Immature natural killer cell (primary cell): ENCODE measurements around the gene EDIL3. TPM values are rescaled to one million over a fixed set of nuclear protein-coding genes. Genes with fewer than 3 reads are reported as not detected.

ENCODE experiments used
- DNase-seq, 3 donors: peaks; one replicate each; pipeline ENCODE4 v3.0.0; 2022; ENCODE audit warnings: mixed read lengths in 1 of 3
- H3K27ac Mint-ChIP-seq, 6 donors: one replicate each; pipeline ENCODE4 v1.8.0; 2020; ENCODE audit warnings: mixed read lengths in 6 of 6, mild to moderate bottlenecking in 5 of 6, inconsistent platforms in 4 of 6, moderate library complexity in 3 of 6
- H3K27me3 Mint-ChIP-seq, 3 donors: one replicate each; pipeline ENCODE4 v1.8.0; 2020 to 2021; ENCODE audit warnings: low read depth in 3 of 3, mild to moderate bottlenecking in 3 of 3, mixed read lengths in 3 of 3, moderate library complexity in 3 of 3, inconsistent platforms in 1 of 3
- H3K36me3 Mint-ChIP-seq, 3 donors: one replicate each; pipeline ENCODE4 v1.8.0; 2020; ENCODE audit warnings: mixed read lengths in 3 of 3, inconsistent platforms in 2 of 3, mild to moderate bottlenecking in 2 of 3
- H3K4me1 Mint-ChIP-seq, 2 donors: one replicate each; pipeline ENCODE4 v1.8.0; 2020; ENCODE audit warnings: inconsistent platforms in 2 of 2, mild to moderate bottlenecking in 2 of 2, mixed read lengths in 2 of 2, moderate library complexity in 1 of 2
- H3K4me3 Mint-ChIP-seq, 5 donors: one replicate each; pipeline ENCODE4 v1.8.0; 2020; ENCODE audit warnings: mild to moderate bottlenecking in 5 of 5, mixed read lengths in 5 of 5, inconsistent platforms in 3 of 5, moderate library complexity in 3 of 5
- H3K9me3 Mint-ChIP-seq, 6 donors: one replicate each; pipeline ENCODE4 v1.8.0; 2020; ENCODE audit warnings: mild to moderate bottlenecking in 6 of 6, mixed read lengths in 6 of 6, inconsistent platforms in 4 of 6, moderate library complexity in 3 of 6
- polyA plus RNA-seq, 3 donors: library from polyadenylated mRNA; unstranded; fragments of 300-500 nt; fragmentation: Illumina TruSeq; gene quantifications; one replicate each; pipeline ENCODE4 v1.2.3, GENCODE V29; 2021

EDIL3 gene
- not detected for polyA plus RNA-seq

- Mint-ChIP-seq H3K4me1 (no peaks in the 10 kb centered on the region), H3K27me3 (peaks cover 11 to 17% (median 15%) of the 10 kb centered on the region in 3 donors), H3K9me3 (peaks cover 3 to 32% (median 20%) of the 10 kb centered on the region in 6 donors), H3K27ac (no peak within 1 kb of the TSS), H3K36me3 (peaks cover 0 to 6% (median 4%) of the 10 kb centered on the region in 3 donors), H3K4me3 (peak within 1 kb of the TSS in 2 of 5 donors; percentile 18 to 35)
- no peak for DNase-seq
Observed at GRCh38 chr5:84384604-84385575, at the start of gene EDIL3. Gene EDIL3, minus strand, starts transcription at chr5:84384880. Its CDS starts 506 bp downstream, at chr5:84384374.

- Mint-ChIP-seq H3K4me1 (no peaks in the 10 kb centered on the region), H3K4me3 (no peak overlapping the region), H3K9me3 (peaks cover 8 to 24% (median 18%) of the 10 kb centered on the region in 6 donors), H3K27me3 (no peaks in the 10 kb centered on the region), H3K27ac (no peak overlapping the region), H3K36me3 (no peaks in the 10 kb centered on the region)
- no peak for DNase-seq
Observed at GRCh38 chr5:84433461-84433860, 48.8 kb upstream of the EDIL3 start.

- no peak overlapping the region for H3K27ac Mint-ChIP-seq
- H3K9me3 Mint-ChIP-seq, result peaks cover 7 to 22% (median 14%) of the 10 kb centered on the region in 6 donors
- H3K27me3 Mint-ChIP-seq, result no peaks in the 10 kb centered on the region
- no peak overlapping the region for H3K4me3 Mint-ChIP-seq
- DNase-seq, result no peak
- H3K4me1 Mint-ChIP-seq, result no peaks in the 10 kb centered on the region
- H3K36me3 Mint-ChIP-seq, result no peaks in the 10 kb centered on the region
Observed at GRCh38 chr5:84430863-84431663, 46.4 kb upstream of the EDIL3 start.

- Mint-ChIP-seq H3K4me1 (no peaks in the 10 kb centered on the region), H3K9me3 (peaks cover 7 to 21% (median 13%) of the 10 kb centered on the region in 6 donors), H3K27me3 (no peaks in the 10 kb centered on the region), H3K4me3 (no peak overlapping the region), H3K27ac (no peak overlapping the region), H3K36me3 (no peaks in the 10 kb centered on the region)
- no peak for DNase-seq
Observed at GRCh38 chr5:84430079-84430478, 45.4 kb upstream of the EDIL3 start.

- DNase-seq, result no peak
- Mint-ChIP-seq H3K4me3 (no peak overlapping the region), H3K9me3 (peaks cover 7 to 16% (median 11%) of the 10 kb centered on the region in 6 donors), H3K4me1 (no peaks in the 10 kb centered on the region), H3K27me3 (no peaks in the 10 kb centered on the region), H3K27ac (no peak overlapping the region), H3K36me3 (no peaks in the 10 kb centered on the region)
Observed at GRCh38 chr5:84425365-84425881, 40.7 kb upstream of the EDIL3 start.

GRCh38 chr5:84419742-84420141 is 35.1 kb upstream of the EDIL3 start:
- H3K4me3 Mint-ChIP-seq, result no peak overlapping the region

GRCh38 chr5:84411832-84412605 is 27.3 kb upstream of the EDIL3 start:
- Mint-ChIP-seq H3K27ac (no peak overlapping the region), H3K4me1 (no peaks in the 10 kb centered on the region), H3K4me3 (no peak overlapping the region), H3K36me3 (peaks cover 0 to 3% (median 0%) of the 10 kb centered on the region in 3 donors), H3K9me3 (peaks cover 0 to 38% (median 11%) of the 10 kb centered on the region in 6 donors), H3K27me3 (peaks cover 0 to 1% (median 0%) of the 10 kb centered on the region in 3 donors)
- DNase-seq, result no peak

More at GRCh38 chr5:84419742-84420141, 35.1 kb upstream of the EDIL3 start:
- peaks cover 0 to 3% (median 0%) of the 10 kb centered on the region in 3 donors for H3K36me3 Mint-ChIP-seq
- H3K9me3 Mint-ChIP-seq, result peaks cover 8 to 37% (median 14%) of the 10 kb centered on the region in 6 donors
- H3K4me1 Mint-ChIP-seq, result no peaks in the 10 kb centered on the region
- DNase-seq, result no peak
- peaks cover 0 to 1% (median 0%) of the 10 kb centered on the region in 3 donors for H3K27me3 Mint-ChIP-seq
- no peak overlapping the region for H3K27ac Mint-ChIP-seq

- Mint-ChIP-seq H3K4me3 (no peak overlapping the region), H3K4me1 (no peaks in the 10 kb centered on the region), H3K27ac (no peak overlapping the region), H3K27me3 (no peaks in the 10 kb centered on the region), H3K36me3 (no peaks in the 10 kb centered on the region), H3K9me3 (peaks cover 0 to 9% (median 3%) of the 10 kb centered on the region in 6 donors)
- no peak for DNase-seq
Observed at GRCh38 chr5:84406111-84406510, 21.4 kb upstream of the EDIL3 start.

GRCh38 chr5:84403773-84404172 is 19.1 kb upstream of the EDIL3 start:
- no peak overlapping the region for H3K27ac Mint-ChIP-seq
- no peaks in the 10 kb centered on the region for H3K36me3 Mint-ChIP-seq
- no peaks in the 10 kb centered on the region for H3K4me1 Mint-ChIP-seq
- DNase-seq, result no peak
- H3K9me3 Mint-ChIP-seq, result peaks cover 0 to 14% (median 4%) of the 10 kb centered on the region in 6 donors
- H3K4me3 Mint-ChIP-seq, result no peak overlapping the region
- peaks cover 0 to 4% (median 0%) of the 10 kb centered on the region in 3 donors for H3K27me3 Mint-ChIP-seq

- Mint-ChIP-seq H3K27me3 (peaks cover 0 to 4% (median 2%) of the 10 kb centered on the region in 3 donors), H3K36me3 (no peaks in the 10 kb centered on the region), H3K4me3 (no peak overlapping the region), H3K27ac (no peak overlapping the region), H3K4me1 (no peaks in the 10 kb centered on the region), H3K9me3 (peaks cover 0 to 22% (median 6%) of the 10 kb centered on the region in 6 donors)
- DNase-seq, result no peak
Observed at GRCh38 chr5:84397385-84397784, 12.7 kb upstream of the EDIL3 start.

- H3K4me3 Mint-ChIP-seq, result no peak overlapping the region
- H3K27me3 Mint-ChIP-seq, result peaks cover 0 to 2% (median 0%) of the 10 kb centered on the region in 3 donors
- no peaks in the 10 kb centered on the region for H3K36me3 Mint-ChIP-seq
- H3K4me1 Mint-ChIP-seq, result no peaks in the 10 kb centered on the region
- no peak for DNase-seq
- H3K27ac Mint-ChIP-seq, result no peak overlapping the region
- H3K9me3 Mint-ChIP-seq, result peaks cover 0 to 16% (median 2%) of the 10 kb centered on the region in 6 donors
Observed at GRCh38 chr5:84393969-84394368, 9.3 kb upstream of the EDIL3 start.

- Mint-ChIP-seq H3K4me1 (no peaks in the 10 kb centered on the region), H3K36me3 (no peaks in the 10 kb centered on the region), H3K9me3 (peaks cover 0 to 12% (median 2%) of the 10 kb centered on the region in 6 donors), H3K4me3 (no peak overlapping the region), H3K27ac (no peak overlapping the region), H3K27me3 (peaks cover 0 to 2% (median 0%) of the 10 kb centered on the region in 3 donors)
- DNase-seq, result no peak
Observed at GRCh38 chr5:84392836-84393235, 8.2 kb upstream of the EDIL3 start.

- Mint-ChIP-seq H3K4me1 (no peaks in the 10 kb centered on the region), H3K36me3 (peaks cover 0 to 6% (median 4%) of the 10 kb centered on the region in 3 donors), H3K27ac (no peak overlapping the region), H3K27me3 (peaks cover 11 to 17% (median 15%) of the 10 kb centered on the region in 3 donors), H3K9me3 (peaks cover 3 to 32% (median 20%) of the 10 kb centered on the region in 6 donors), H3K4me3 (no peak overlapping the region)
- no peak for DNase-seq
Observed at GRCh38 chr5:84385705-84386104, 1.0 kb upstream of the EDIL3 start.
